Kidney (tissue), 14 donors: ENCODE results near the gene NUMA1. TPM values are rescaled to one million over a fixed set of nuclear protein-coding genes. Genes with fewer than 3 reads are reported as not detected.

Experiments used
- DNase-seq, 5 donors: peaks; one replicate each; pipeline ENCODE4 v3.0.0-alpha.2; 2013 to 2020
- FAIRE-seq: peaks from 2 replicates; lab custom pipeline; 2012; peaks lifted over from hg19 to GRCh38; lab: Jason Lieb, UNC
- H3K27ac ChIP-seq, 2 donors: one replicate each; pipeline ENCODE4 v1.7.0; 2013; ENCODE audit warnings: low read depth in 2 of 2, low read length in 2 of 2, inconsistent platforms in 1 of 2
- H3K27me3 ChIP-seq: one replicate; pipeline ENCODE4 v1.7.1; 2013; ENCODE audit warnings: low read length, inconsistent platforms; ENCODE audit not compliant: control insufficient read depth, insufficient read depth
- H3K36me3 ChIP-seq, 3 donors: one replicate each; pipeline versions ENCODE4 v1.7.0 to v1.7.1; 2013; ENCODE audit warnings: low read length in 3 of 3, control low read depth in 1 of 3, inconsistent platforms in 1 of 3; ENCODE audit not compliant: insufficient read depth in 3 of 3, control insufficient read depth in 2 of 3
- H3K4me1 ChIP-seq, 3 donors: one replicate each; pipeline versions ENCODE4 v1.7.0 to v1.7.1; 2013; ENCODE audit warnings: low read length in 3 of 3, inconsistent platforms in 1 of 3, low read depth in 1 of 3; ENCODE audit not compliant: control insufficient read depth in 2 of 3, insufficient read depth in 2 of 3
- H3K4me3 ChIP-seq, 3 donors: one replicate each; pipeline versions ENCODE4 v1.7.0 to v1.8.1; 2013; ENCODE audit warnings: low read length in 3 of 3, control low read depth in 1 of 3, inconsistent platforms in 1 of 3
- H3K9ac ChIP-seq, 3 donors: one replicate each; pipeline versions ENCODE4 v1.7.0 to v1.7.1; 2013; ENCODE audit warnings: low read length in 3 of 3, control low read depth in 1 of 3, inconsistent platforms in 1 of 3
- H3K9me3 ChIP-seq, 3 donors: one replicate each; pipeline versions ENCODE4 v1.7.0 to v1.7.1; 2013; ENCODE audit warnings: low read length in 3 of 3, control low read depth in 1 of 3, inconsistent platforms in 1 of 3; ENCODE audit not compliant: control insufficient read depth in 2 of 3, insufficient read depth in 1 of 3
- CTCF ChIP-seq: IDR thresholded peaks from 3 replicates; pipeline ENCODE4 v1.5.1; 2012; ENCODE audit warnings: mild to moderate bottlenecking, moderate library complexity, borderline replicate concordance; ENCODE audit not compliant: insufficient read depth; ENCODE audit errors: extremely low read depth
- intact Hi-C: fragments of 100-400 bp; cut with DNase I; formaldehyde crosslinking; loops from one replicate; pipeline ENCODE4 v1.11.1; 2022
- polyA plus RNA-seq: library from polyadenylated mRNA; stranded (reverse); fragments of 350-450 nt; fragmentation: Illumina TruSeq; extraction: RNeasy Lipid Tissue Mini Kit (QIAGEN cat#74804); gene quantifications from one replicate; pipeline ENCODE4 v1.2.3, GENCODE V29; 2014; ENCODE audit warnings: low read depth, low replicate concordance; ENCODE audit not compliant: insufficient read depth
- total RNA-seq: library from RNA; stranded (reverse); fragmentation: NEBNext Ultra II Directional; extraction: Animal tissue kit (Norgen Biotek cat#: 25700); gene quantifications from one replicate; pipeline ENCODE4 v1.2.1, GENCODE V29; 2021
- donor health status: control.
- donor health status: control.
- donor health status: control.
- donor health status: control.
- donor health status: control.
- donor health status: DM: yes; HTN: yes; CAD: no.
- donor health status: Normal renal cell carcinoma (clear cell type).

The NUMA1 gene
- total and polyA plus RNA-seq, 2 donors from 2014 or later = 85.3 to 198 TPM

- H3K9me3 ChIP-seq = no peaks in the 10 kb centered on the region
- peaks cover 9 to 25% (median 22%) of the 10 kb centered on the region in 3 donors for H3K4me1 ChIP-seq
- H3K27ac ChIP-seq = no peak overlapping the region
- FAIRE-seq (no peak), DNase-seq (peak in 3 of 5 donors; percentile 27 to 79 (median 75))
- H3K9ac ChIP-seq = no peak overlapping the region
- H3K4me3 ChIP-seq = no peak overlapping the region
- H3K36me3 ChIP-seq = no peaks in the 10 kb centered on the region
- H3K27me3 ChIP-seq = no peaks in the 10 kb centered on the region
- TF ChIP-seq CTCF = no peak
- intact Hi-C loops = no loop called here
Measured at GRCh38 chr11:72045849-72046248, 34.5 kb downstream of the NUMA1 start.

DNA sequence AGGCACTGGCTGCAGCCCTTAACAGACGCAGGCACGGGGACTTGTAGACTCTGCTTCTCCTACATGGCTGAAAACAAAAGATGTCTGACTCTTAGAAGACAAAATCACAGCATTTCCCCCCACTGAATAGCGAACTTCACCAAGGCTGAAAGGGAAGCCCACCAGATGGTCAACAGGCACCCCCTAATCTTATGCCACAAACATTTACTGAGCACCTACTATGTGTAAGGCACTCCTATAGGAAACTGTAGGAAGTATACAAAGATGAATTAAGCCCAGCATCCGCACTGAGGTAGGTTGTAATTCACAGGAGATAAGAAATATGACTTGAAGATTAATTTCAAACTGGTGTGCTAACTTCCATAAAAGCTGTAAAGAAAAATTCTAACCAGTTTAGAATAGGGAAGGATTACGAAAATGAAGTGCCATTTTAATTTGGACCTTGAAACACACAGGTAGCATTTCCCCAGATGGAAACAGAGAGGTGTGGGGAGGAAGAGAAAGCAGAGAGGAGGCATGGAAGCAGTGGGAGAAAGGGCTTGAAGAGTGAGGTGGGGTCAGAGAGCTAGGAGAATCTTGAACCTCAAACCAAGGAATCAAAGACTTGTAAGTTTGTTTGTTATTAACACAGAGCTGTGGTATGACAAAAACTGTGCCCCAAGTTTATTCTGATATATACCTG, 38.1 kb downstream of the NUMA1 start:
- intact Hi-C loops = no loop called here
- H3K9me3 ChIP-seq = no peaks in the 10 kb centered on the region
- H3K27ac ChIP-seq = peak overlapping the region; percentile 92 to 98
- no peaks in the 10 kb centered on the region for H3K27me3 ChIP-seq
- TF ChIP-seq CTCF = no peak
- H3K4me3 ChIP-seq = peak overlapping the region; percentile 64 to 94 (median 74)
- DNase-seq (no peak), FAIRE-seq (no peak)
- H3K9ac ChIP-seq = peak overlapping the region; percentile 74 to 82 (median 82)
- no peaks in the 10 kb centered on the region for H3K36me3 ChIP-seq
- peaks cover 11 to 43% (median 34%) of the 10 kb centered on the region in 3 donors for H3K4me1 ChIP-seq

DNA sequence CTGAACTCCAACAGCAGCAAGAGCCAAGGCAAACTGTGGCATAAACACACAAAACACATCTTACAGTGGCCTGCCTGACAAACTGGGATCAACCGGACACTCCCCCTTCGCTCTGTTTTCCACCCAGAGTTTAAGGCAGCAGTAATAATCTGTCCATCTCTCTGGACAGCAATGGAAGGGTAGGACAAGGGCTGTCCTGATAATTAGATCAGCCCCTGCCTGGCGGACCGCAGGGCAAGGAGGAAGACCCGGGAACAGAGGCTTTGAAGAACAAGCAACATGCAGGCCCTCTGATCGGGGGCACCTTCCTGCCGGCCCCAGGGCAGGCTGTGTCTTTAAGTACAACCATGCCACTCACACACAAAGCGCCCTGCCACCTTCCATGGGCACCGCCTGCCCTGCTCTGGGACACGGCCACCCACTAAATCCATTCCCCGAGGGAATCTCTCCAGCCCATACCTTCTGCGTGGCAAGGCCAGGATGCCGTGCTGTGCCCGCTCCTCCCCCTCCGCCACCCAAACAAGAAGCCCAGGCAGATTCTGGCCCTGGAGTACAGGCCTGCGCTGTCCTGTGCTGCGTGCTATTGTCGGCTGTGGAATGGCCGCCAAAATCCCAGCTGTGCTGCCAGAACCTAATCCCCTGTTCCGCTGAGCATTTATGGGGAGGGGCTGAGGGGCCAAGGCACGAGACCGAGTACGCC, 38.8 kb downstream of the NUMA1 start:
- intact Hi-C loops = no loop called here
- Histone ChIP-seq H3K9ac (peak overlapping the region; percentile 74 to 82 (median 82)), H3K4me1 (peaks cover 13 to 48% (median 40%) of the 10 kb centered on the region in 3 donors), H3K4me3 (peak overlapping the region; percentile 64 to 94 (median 74)), H3K36me3 (no peaks in the 10 kb centered on the region), H3K27me3 (no peaks in the 10 kb centered on the region), H3K9me3 (no peaks in the 10 kb centered on the region), H3K27ac (peak overlapping the region; percentile 92 to 98)
- DNase-seq (peak; percentile 74 to 89 (median 86)), FAIRE-seq (no peak)
- TF ChIP-seq CTCF = no peak
